B cell (primary cell): ENCODE results near the gene RARRES1. TPM values are rescaled to one million over a fixed set of nuclear protein-coding genes. Genes with fewer than 3 reads are reported as not detected.

ENCODE experiments used
- ATAC-seq: fragments of 200-7000 bp; cut with Tn5 transposase; one replicate; pipeline ENCODE4 v1.10.0; 2021; ENCODE audit warnings: low read depth, mild to moderate bottlenecking, moderate number of reproducible peaks, moderate library complexity
- CTCF ChIA-PET: fragments of 350-600 bp; sonication (Branson Sonifier 250); formaldehyde crosslinking; loops from one replicate; lab custom pipeline; 2021; ENCODE audit warnings: antibody characterized with exemption, inconsistent platforms; lab: Charles Lee
- POLR2A ChIA-PET: fragments of 350-600 bp; sonication (Branson Sonifier 250); formaldehyde crosslinking; loops from one replicate; lab custom pipeline; 2021; ENCODE audit warnings: antibody characterized with exemption; lab: Charles Lee
- DNase-seq: peaks from one replicate; pipeline ENCODE4 v3.0.0; 2013
- H2AFZ ChIP-seq: 2 replicates; pipeline ENCODE4 v1.6.1; 2012; ENCODE audit warnings: mild to moderate bottlenecking, low read depth, low read length; ENCODE audit not compliant: insufficient read depth, poor library complexity, severe bottlenecking
- H3K27ac ChIP-seq, 2 donors: 1 replicate in 1 of 2; 2 replicates in 1 of 2; pipeline ENCODE4 v1.5.1; 2012 to 2013; ENCODE audit warnings: low read length in 2 of 2, mild to moderate bottlenecking in 2 of 2, moderate library complexity in 1 of 2
- H3K27me3 ChIP-seq, 4 experiments: fragments of 200-600 bp in 1 of 4; sonication (generic) in 1 of 4; replicated peaks in 1 of 4; 1 replicate in 2 of 4; 2 replicates in 2 of 4; pipeline versions ENCODE4 v1.6.1 to v1.7.0; 2013 to 2016; ENCODE audit warnings: low read length in 3 of 4, mild to moderate bottlenecking in 2 of 4, mixed read lengths in 1 of 4, moderate library complexity in 1 of 4; ENCODE audit not compliant: insufficient read depth in 4 of 4, control insufficient read depth in 3 of 4; ENCODE audit errors: control extremely low read depth in 1 of 4
- H3K36me3 ChIP-seq, 2 experiments: replicated peaks in 1 of 2; 1 replicate in 1 of 2; 2 replicates in 1 of 2; pipeline versions ENCODE4 v1.6.1 to v1.7.1; 2013; ENCODE audit warnings: low read length in 1 of 2; ENCODE audit not compliant: insufficient read depth in 2 of 2, control insufficient read depth in 1 of 2; ENCODE audit errors: control extremely low read depth in 1 of 2, extremely low read depth in 1 of 2
- H3K4me1 ChIP-seq, 2 donors: fragments of 200-600 bp in 1 of 2; sonication (generic) in 1 of 2; 1 replicate in 1 of 2; 2 replicates in 1 of 2; pipeline versions ENCODE4 v1.5.1 to v1.6.1; 2013 to 2017; ENCODE audit warnings: low read length in 2 of 2; ENCODE audit not compliant: control insufficient read depth in 2 of 2, insufficient read depth in 2 of 2
- H3K4me2 ChIP-seq: replicated peaks from 2 replicates; pipeline ENCODE3; 2012; ENCODE audit warnings: mild to moderate bottlenecking, low read depth, low read length; ENCODE audit not compliant: poor library complexity, severe bottlenecking
- H3K4me3 ChIP-seq, 5 experiments: fragments of 200-600 bp in 1 of 5; sonication (generic) in 1 of 5; 1 replicate in 3 of 5; 2 replicates in 2 of 5; pipeline versions ENCODE4 v1.5.1 to v1.7.0; 2011 to 2016; ENCODE audit warnings: low read length in 4 of 5, mild to moderate bottlenecking in 4 of 5, low read depth in 2 of 5, control low read depth in 1 of 5, moderate library complexity in 1 of 5; ENCODE audit not compliant: insufficient read depth in 1 of 5; ENCODE audit errors: control extremely low read depth in 1 of 5, extremely low read depth in 1 of 5
- H3K79me2 ChIP-seq: fragments of 200-600 bp; sonication (generic); one replicate; pipeline ENCODE4 v1.6.0; 2016; ENCODE audit warnings: low read length; ENCODE audit not compliant: control insufficient read depth, insufficient read depth
- H3K9ac ChIP-seq: fragments of 200-600 bp; sonication (generic); 2 replicates; pipeline ENCODE4 v1.6.1; 2017; ENCODE audit warnings: mild to moderate bottlenecking, low read length, moderate library complexity
- H3K9me3 ChIP-seq, 3 donors: one replicate each; pipeline versions ENCODE4 v1.6.1 to v1.7.1; 2013; ENCODE audit warnings: low read length in 2 of 3; ENCODE audit not compliant: control insufficient read depth in 2 of 3, insufficient read depth in 1 of 3; ENCODE audit errors: control extremely low read depth in 1 of 3
- H4K20me1 ChIP-seq: 2 replicates; pipeline ENCODE4 v1.6.0; 2012; ENCODE audit warnings: mild to moderate bottlenecking, low read length; ENCODE audit not compliant: insufficient read depth, control insufficient read depth, poor library complexity, severe bottlenecking
- H3K27ac Mint-ChIP-seq: one replicate; pipeline ENCODE4 v1.8.0; 2021; ENCODE audit warnings: mixed read lengths
- H3K27me3 Mint-ChIP-seq: one replicate; pipeline ENCODE4 v1.8.0; 2021; ENCODE audit warnings: mixed read lengths
- H3K4me1 Mint-ChIP-seq: one replicate; pipeline ENCODE4 v1.8.0; 2021; ENCODE audit warnings: mixed read lengths
- H3K4me3 Mint-ChIP-seq: one replicate; pipeline ENCODE4 v1.8.0; 2021; ENCODE audit warnings: mixed read lengths
- H3K9me3 Mint-ChIP-seq: one replicate; pipeline ENCODE4 v1.8.0; 2022; ENCODE audit warnings: mixed read lengths; ENCODE audit not compliant: insufficient read depth
- CTCF ChIP-seq: fragments of 200-600 bp; IDR thresholded peaks from one replicate; pipeline ENCODE4 v1.8.0; 2022; ENCODE audit warnings: antibody characterized with exemption, mild to moderate bottlenecking
- EZH2 ChIP-seq: IDR thresholded peaks from 2 replicates; pipeline ENCODE4 v1.6.1; 2012; ENCODE audit warnings: borderline replicate concordance, low read depth, mild to moderate bottlenecking, moderate library complexity, low read length; ENCODE audit not compliant: insufficient read depth, poor library complexity, severe bottlenecking
- WGBS: methylation state at CpG from one replicate; pipeline ENCODE4 v1.1.5; 2013; ENCODE audit warnings: missing lambda C conversion rate; ENCODE audit not compliant: insufficient coverage; 5-methylcytosine and 5-hydroxymethylcytosine counted together
- intact Hi-C: fragments of 100-400 bp; cut with micrococcal nuclease; formaldehyde crosslinking; loops from one replicate; pipeline ENCODE4 v1.10.0; 2022
- polyA plus RNA-seq: library from polyadenylated mRNA; depleted of rRNA; stranded (reverse); fragments of >200 nt; gene quantifications from 2 replicates; pipeline ENCODE4 v1.2.3, GENCODE V29; 2012
- total RNA-seq, 2 donors: library from RNA; stranded (reverse); fragments of 120-200 nt in 1 of 2; gene quantifications; 1 replicate in 1 of 2; 2 replicates in 1 of 2; pipeline versions ENCODE4 v1.2.3 to v1.2.4, GENCODE V29; 2013 to 2022

The RARRES1 gene
- total and polyA plus RNA-seq, 2 donors (not counting 1 experiment from before 2014, with no cell fraction given): not detected

DNA sequence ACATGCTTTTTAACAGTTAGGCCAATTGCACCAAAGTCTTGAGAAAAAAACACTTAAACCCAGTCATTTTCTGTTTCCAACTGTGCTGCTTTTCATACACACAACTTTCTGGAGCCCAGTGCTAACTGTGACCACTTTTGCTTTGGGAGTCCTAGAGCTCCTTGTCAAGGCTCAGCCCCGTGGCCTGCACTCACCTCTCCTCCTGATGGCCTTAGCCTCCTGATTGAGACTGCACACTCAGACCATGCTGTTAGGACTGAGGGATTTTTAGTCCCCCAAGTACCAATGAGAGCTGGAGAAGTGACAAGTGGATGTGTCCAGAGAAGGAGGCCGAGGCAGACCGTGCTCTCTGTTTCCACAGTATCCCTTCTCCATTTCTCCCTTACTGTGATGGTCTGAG, 15.2 kb upstream of the RARRES1 start:
- no peaks in the 10 kb centered on the region for H3K9me3 Mint-ChIP-seq

DNA sequence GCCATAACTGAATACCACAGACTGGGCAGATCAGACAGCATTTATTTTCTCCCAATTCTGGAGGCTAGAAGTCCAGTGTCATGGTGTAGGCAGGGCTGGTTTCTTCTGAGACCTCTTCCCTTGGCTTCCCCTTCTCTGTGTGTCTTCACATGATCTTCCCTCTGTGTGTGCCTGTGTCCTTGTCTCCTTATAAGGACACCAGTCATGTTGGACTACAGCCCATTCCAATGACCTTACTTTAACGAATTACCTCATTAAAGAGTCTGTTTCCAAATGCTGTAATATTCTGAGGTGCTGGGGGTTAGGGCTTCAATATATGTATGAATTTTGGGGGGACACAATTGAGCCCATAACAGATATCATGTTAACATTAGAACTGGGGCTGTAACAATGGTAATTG, 13.3 kb upstream of the RARRES1 start:
- intact Hi-C loops: no loop called here
- no CpG with 5 or more reads among the region's 1 CpG for WGBS
- CTCF ChIA-PET: interaction anchor here (1.2 kb wide), 2 partner anchors 14 to 46 kb away, joined by 3 read pairs; no protein-coding TSS in a partner anchor
- Mint-ChIP-seq H3K4me1 (peaks cover 6% of the 10 kb centered on the region), H3K4me3 (no peak overlapping the region), H3K27me3 (no peaks in the 10 kb centered on the region), H3K27ac (no peak overlapping the region), H3K9me3 (no peaks in the 10 kb centered on the region)
- no peak overlapping the region for H3K27ac ChIP-seq
- no peak overlapping the region for H3K9ac ChIP-seq
- no peak overlapping the region for H3K4me2 ChIP-seq
- DNase-seq: no peak
- H3K4me1 ChIP-seq: no peaks in the 10 kb centered on the region
- TF ChIP-seq EZH2 (no peak), CTCF (no peak)
- H2AFZ ChIP-seq: no peak overlapping the region
- ATAC-seq: no peak
- H3K79me2 ChIP-seq: no peaks in the 10 kb centered on the region
- no peaks in the 10 kb centered on the region for H3K9me3 ChIP-seq
- POLR2A ChIA-PET: no interaction called here
- no peaks in the 10 kb centered on the region for H3K36me3 ChIP-seq
- no peak overlapping the region for H3K4me3 ChIP-seq
- no peaks in the 10 kb centered on the region for H4K20me1 ChIP-seq
- no peaks in the 10 kb centered on the region for H3K27me3 ChIP-seq

More for the DNA sequence above, 15.2 kb upstream of the RARRES1 start:
- ChIA-PET POLR2A (no interaction called here), CTCF (no interaction called here)
- no peaks in the 10 kb centered on the region for H3K36me3 ChIP-seq
- WGBS: no CpG with 5 or more reads among the region's 3 CpGs
- H4K20me1 ChIP-seq: no peaks in the 10 kb centered on the region
- H3K9me3 ChIP-seq: no peaks in the 10 kb centered on the region
- Mint-ChIP-seq H3K4me1 (peaks cover 6% of the 10 kb centered on the region), H3K27me3 (no peaks in the 10 kb centered on the region), H3K4me3 (no peak overlapping the region), H3K27ac (no peak overlapping the region)
- DNase-seq (no peak), ATAC-seq (no peak)
- no peaks in the 10 kb centered on the region for H3K79me2 ChIP-seq
- H3K4me1 ChIP-seq: no peaks in the 10 kb centered on the region
- H3K9ac ChIP-seq: no peak overlapping the region
- H3K4me2 ChIP-seq: no peak overlapping the region
- H2AFZ ChIP-seq: no peak overlapping the region
- intact Hi-C loops: no loop called here
- no peaks in the 10 kb centered on the region for H3K27me3 ChIP-seq
- H3K27ac ChIP-seq: no peak overlapping the region
- no peak overlapping the region for H3K4me3 ChIP-seq
- TF ChIP-seq EZH2 (no peak), CTCF (no peak)
